Measurements from ENCODE around the gene PXDN. TPM values are rescaled to one million over a fixed set of nuclear protein-coding genes. Genes with fewer than 3 reads are reported as not detected.

Gene PXDN
- total and polyA plus RNA-seq, 2 of the 4 experiments (the other 2 are of a cell fraction): 153 to 332 TPM

- Histone ChIP-seq H3K23ac (ENCODE audit: low read depth, low read length) (no peak overlapping the region), H2AK5ac (ENCODE audit: low read depth, low read length) (no peak overlapping the region), H3K4me2 (ENCODE audit: low read depth, low read length) (no peak overlapping the region), H3K79me1 (ENCODE audit: low read depth in 1 of 2, low read length in 2 of 2) (no peaks in the 10 kb centered on the region; a peak in 1 of 4 replicates), H3K36me3 (ENCODE audit: control insufficient read depth, insufficient read depth, low read length) (no peaks in the 10 kb centered on the region), H2BK15ac (ENCODE audit: low read depth, low read length) (no peak overlapping the region), H3K4me3 (ENCODE audit: insufficient read depth, low read depth, low read length) (no peak overlapping the region), H2BK5ac (ENCODE audit: low read depth, low read length, poor library complexity, severe bottlenecking) (no peak overlapping the region), H2AK9ac (replicated peaks; ENCODE audit: low read depth, low read length, poor library complexity) (no peak overlapping the region), H2AFZ (replicated peaks; ENCODE audit: low read length, poor library complexity) (peak overlapping the region; percentile 13), H3K9me3 (ENCODE audit: control insufficient read depth, insufficient read depth, low read length) (no peaks in the 10 kb centered on the region), H2BK20ac (ENCODE audit: low read depth, low read length) (peak overlapping the region; percentile 46; the same call in 1 of the 2 replicates), H4K91ac (ENCODE audit: insufficient read depth, low read depth, low read length) (no peak overlapping the region), H3K9ac (ENCODE audit: low read depth, low read length) (no peak overlapping the region), H4K8ac (ENCODE audit: low read depth in 2 of 2, low read length in 2 of 2) (no peak overlapping the region), H3K4ac (ENCODE audit: low read depth, low read length) (no peak overlapping the region), H3K4me1 (ENCODE audit: control insufficient read depth, insufficient read depth, low read length) (peaks cover 2% of the 10 kb centered on the region), H3K56ac (ENCODE audit: extremely low read depth, insufficient read depth, low read length) (no peak overlapping the region), H3K9me1 (ENCODE audit: insufficient read depth, low read length) (peaks cover 9% of the 10 kb centered on the region; the same call in 1 of the 2 replicates), H3K27ac (ENCODE audit: insufficient read depth, low read length) (no peak overlapping the region), H4K20me1 (ENCODE audit: insufficient read depth, low read length) (peaks cover 4% of the 10 kb centered on the region; the same call in 1 of the 2 replicates), H3K14ac (replicated peaks; ENCODE audit: low read depth, low read length) (no peak overlapping the region), H2BK120ac (ENCODE audit: low read depth, low read length) (no peak overlapping the region), H4K5ac (ENCODE audit: low read depth, low read length) (no peak overlapping the region), H3K27me3 (ENCODE audit: control insufficient read depth, insufficient read depth, low read length) (peaks cover 2% of the 10 kb centered on the region; the same call in 1 of the 2 replicates), H3K18ac (ENCODE audit: low read depth, low read length) (no peak overlapping the region)
- intact Hi-C loops (cut with micrococcal nuclease) (no loop called here), dilution Hi-C loops (cut with HindIII; ENCODE audit: low sequenced_read_pairs, unreplicated experiment) (no loop called here), in situ Hi-C loops (cut with MboI; ENCODE audit: low sequenced_read_pairs) (no loop called here)
- CTCF ChIA-PET: no interaction called here
- no peak for ATAC-seq (ENCODE audit: low read depth)
- WGBS, 2 experiments (ENCODE audit: extremely low coverage in 2 of 2, insufficient read length in 1 of 2): 65% methylated on average over 4 of the region's 11 CpGs; no CpG with 5 or more reads in 1 of the 2 experiments
- POLR2A ChIA-PET (ENCODE audit: unreplicated experiment): no interaction called here
- BruUV-seq (replicated peaks): no TSS peak
- no peak for TF ChIP-seq RCOR1 (IDR thresholded peaks at IDR 0.05; ENCODE audit: insufficient replicate concordance, low read length)
- TF ChIP-seq MAFK (IDR thresholded peaks at IDR 0.05; ENCODE audit: low read depth, low read length): no peak
- no peak for TF ChIP-seq USF2 (IDR thresholded peaks at IDR 0.05; ENCODE audit: low read depth, low read length)
- no peak for TF ChIP-seq ELK1 (IDR thresholded peaks at IDR 0.05; ENCODE audit: borderline replicate concordance, low read depth, low read length)
- TF ChIP-seq FOS (IDR thresholded peaks at IDR 0.05; ENCODE audit: low read depth, low read length): no peak
- no peak for TF ChIP-seq CEBPB (IDR thresholded peaks at IDR 0.05; ENCODE audit: low read depth, low read length)
- no peak for TF ChIP-seq MAZ (IDR thresholded peaks at IDR 0.05; ENCODE audit: borderline replicate concordance, low read depth, low read length)
- DNase-seq: no peak
Measured at GRCh38 chr2:1622521-1623200, 121.7 kb downstream of the PXDN start.
